Neural cell (in vitro differentiated cells): ENCODE measurements around the gene BRCA2.

Experiments
- CTCF ChIP-seq: fragments of 450-650 bp; IDR thresholded peaks from 2 replicates; pipeline ENCODE4 v1.5.1; 2014; ENCODE audit warnings: antibody characterized with exemption, mild to moderate bottlenecking, moderate library complexity; ENCODE audit not compliant: poor library complexity, severe bottlenecking
- EP300 ChIP-seq: fragments of 450-650 bp; conservative IDR thresholded peaks from 2 replicates; pipeline ENCODE4 v1.6.1; 2014; ENCODE audit warnings: antibody characterized with exemption, mild to moderate bottlenecking, moderate library complexity; ENCODE audit not compliant: poor library complexity, severe bottlenecking
- POLR2AphosphoS5 ChIP-seq: IDR thresholded peaks from 2 replicates; pipeline ENCODE4 v1.6.1; 2012
- RAD21 ChIP-seq: fragments of 450-650 bp; conservative IDR thresholded peaks from 2 replicates; pipeline ENCODE4 v1.6.1; 2014; ENCODE audit warnings: antibody characterized with exemption, mild to moderate bottlenecking, moderate library complexity

GRCh38 chr13:32423592-32423991 is 108.3 kb downstream of the BRCA2 start:
- TF ChIP-seq POLR2AphosphoS5 (no peak), RAD21 (no peak), CTCF (no peak), EP300 (no peak)
